Keratinocyte (primary cell): ENCODE measurements around the gene ISM2. TPM values are rescaled to one million over a fixed set of nuclear protein-coding genes. Genes with fewer than 3 reads are reported as not detected.

ENCODE experiments used
- DNase-seq: peaks from one replicate; pipeline ENCODE4 v3.0.0-alpha.2; 2011; ENCODE audit warnings: low read depth, missing footprints, low spot score
- FAIRE-seq: peaks from 2 replicates; lab custom pipeline; 2011; peaks lifted over from hg19 to GRCh38; lab: Jason Lieb, UNC
- H2AFZ ChIP-seq: 2 replicates; pipeline ENCODE4 v1.6.0; 2012; ENCODE audit warnings: low read length, control low read depth, inconsistent platforms; ENCODE audit not compliant: control insufficient read depth
- H3K27ac ChIP-seq: 2 replicates; pipeline ENCODE4 v1.5.1; 2011; ENCODE audit warnings: low read length; ENCODE audit not compliant: control insufficient read depth, insufficient read depth
- H3K27me3 ChIP-seq: 3 replicates; pipeline ENCODE4 v1.6.0; 2011; ENCODE audit warnings: low read length; ENCODE audit not compliant: control insufficient read depth, insufficient read depth; ENCODE audit errors: extremely low read depth
- H3K36me3 ChIP-seq, 2 experiments: 2 replicates in 1 of 2; 3 replicates in 1 of 2; pipeline ENCODE4 v1.5.1; 2011; ENCODE audit warnings: low read length in 2 of 2, mild to moderate bottlenecking in 1 of 2; ENCODE audit not compliant: control insufficient read depth in 2 of 2, insufficient read depth in 2 of 2; ENCODE audit errors: extremely low read depth in 1 of 2
- H3K4me1 ChIP-seq: 3 replicates; pipeline ENCODE4 v1.5.1; 2011; ENCODE audit warnings: low read length; ENCODE audit not compliant: control insufficient read depth, insufficient read depth; ENCODE audit errors: extremely low read depth
- H3K4me2 ChIP-seq: 3 replicates; pipeline ENCODE4 v1.6.0; 2011; ENCODE audit warnings: low read depth, low read length; ENCODE audit not compliant: control insufficient read depth, insufficient read depth; ENCODE audit errors: extremely low read depth
- H3K4me3 ChIP-seq, 3 experiments: fragments of 200-600 bp in 1 of 3; sonication (generic) in 1 of 3; 2 replicates in 2 of 3; 3 replicates in 1 of 3; pipeline ENCODE4 v1.5.1; 2011 to 2016; ENCODE audit warnings: low read length in 3 of 3, mild to moderate bottlenecking in 3 of 3, control low read depth in 2 of 3, inconsistent platforms in 1 of 3, low read depth in 1 of 3, mixed read lengths in 1 of 3, mixed run types in 1 of 3, moderate library complexity in 1 of 3; ENCODE audit not compliant: control insufficient read depth in 2 of 3, insufficient read depth in 2 of 3; ENCODE audit errors: extremely low read depth in 1 of 3
- H3K79me2 ChIP-seq: 2 replicates; pipeline ENCODE4 v1.6.0; 2012; ENCODE audit warnings: low read length; ENCODE audit not compliant: control insufficient read depth, insufficient read depth
- H3K9ac ChIP-seq: 3 replicates; pipeline ENCODE4 v1.6.0; 2011; ENCODE audit warnings: low read length; ENCODE audit not compliant: control insufficient read depth, insufficient read depth; ENCODE audit errors: extremely low read depth
- H3K9me1 ChIP-seq: 3 replicates; pipeline ENCODE4 v1.6.0; 2011; ENCODE audit warnings: low read length; ENCODE audit not compliant: control insufficient read depth, insufficient read depth; ENCODE audit errors: extremely low read depth
- H3K9me3 ChIP-seq: 2 replicates; pipeline ENCODE4 v1.5.1; 2012; ENCODE audit warnings: low read depth, low read length; ENCODE audit not compliant: control insufficient read depth
- H4K20me1 ChIP-seq: 3 replicates; pipeline ENCODE4 v1.6.0; 2011; ENCODE audit warnings: low read length; ENCODE audit not compliant: control insufficient read depth, insufficient read depth; ENCODE audit errors: extremely low read depth
- EZH2 ChIP-seq: IDR thresholded peaks from one replicate; pipeline ENCODE4 v1.6.1; 2012; ENCODE audit warnings: inconsistent platforms, mild to moderate bottlenecking, low read length, moderate library complexity
- dilution Hi-C: fragments of 300-500 bp; cut with MboI; formaldehyde crosslinking; loops from one replicate; pipeline ENCODE4 v1.7.0; 2020; ENCODE audit warnings: low sequenced_read_pairs; ENCODE audit not compliant: extremely low pct_ligation_motif_present
- polyA plus RNA-seq, 5 experiments: library from polyadenylated mRNA; depleted of rRNA in 3 of 5; stranded (reverse) in 3 of 5; stranded (forward) in 1 of 5; unstranded in 1 of 5; fragments of >200 nt; gene quantifications; 1 replicate in 1 of 5; 2 replicates in 3 of 5; 3 replicates in 1 of 5; pipeline versions ENCODE4 v1.2.1 to v1.2.3, GENCODE V29; 2011 to 2012; ENCODE audit warnings: missing spikeins in 2 of 5, low read depth in 1 of 5, low replicate concordance in 1 of 5
- TF ChIP-seq, protein P1 (sequence below), 3 experiments: IDR thresholded peaks in 1 of 3; conservative IDR thresholded peaks in 1 of 3; optimal IDR thresholded peaks in 1 of 3; 2 replicates in 2 of 3; 3 replicates in 1 of 3; pipeline versions ENCODE3 to v1.5.1; 2011; ENCODE audit warnings: low read length in 3 of 3, mild to moderate bottlenecking in 3 of 3, moderate library complexity in 2 of 3, control low read depth in 1 of 3, inconsistent platforms in 1 of 3; ENCODE audit not compliant: insufficient read depth in 2 of 3; ENCODE audit errors: extremely low read depth in 1 of 3

ISM2 gene
- polyA plus RNA-seq, 1 donor (not counting 4 experiments of a cell fraction or from before 2014, with no cell fraction given), result 0.08 TPM

- Histone ChIP-seq H3K4me2 (no peak overlapping the region), H3K27ac (no peak overlapping the region), H3K27me3 (no peaks in the 10 kb centered on the region), H3K9ac (no peak overlapping the region), H3K9me3 (no peaks in the 10 kb centered on the region), H3K9me1 (no peaks in the 10 kb centered on the region), H3K4me3 (no peak overlapping the region), H2AFZ (no peak overlapping the region), H3K79me2 (peaks cover 6% of the 10 kb centered on the region), H3K36me3 (peaks cover 8 to 13% of the 10 kb centered on the region in 2 experiments), H4K20me1 (no peaks in the 10 kb centered on the region), H3K4me1 (no peaks in the 10 kb centered on the region)
- DNase-seq (no peak), FAIRE-seq (no peak)
- TF ChIP-seq EZH2, result no peak
- TF ChIP-seq, protein P1, sequence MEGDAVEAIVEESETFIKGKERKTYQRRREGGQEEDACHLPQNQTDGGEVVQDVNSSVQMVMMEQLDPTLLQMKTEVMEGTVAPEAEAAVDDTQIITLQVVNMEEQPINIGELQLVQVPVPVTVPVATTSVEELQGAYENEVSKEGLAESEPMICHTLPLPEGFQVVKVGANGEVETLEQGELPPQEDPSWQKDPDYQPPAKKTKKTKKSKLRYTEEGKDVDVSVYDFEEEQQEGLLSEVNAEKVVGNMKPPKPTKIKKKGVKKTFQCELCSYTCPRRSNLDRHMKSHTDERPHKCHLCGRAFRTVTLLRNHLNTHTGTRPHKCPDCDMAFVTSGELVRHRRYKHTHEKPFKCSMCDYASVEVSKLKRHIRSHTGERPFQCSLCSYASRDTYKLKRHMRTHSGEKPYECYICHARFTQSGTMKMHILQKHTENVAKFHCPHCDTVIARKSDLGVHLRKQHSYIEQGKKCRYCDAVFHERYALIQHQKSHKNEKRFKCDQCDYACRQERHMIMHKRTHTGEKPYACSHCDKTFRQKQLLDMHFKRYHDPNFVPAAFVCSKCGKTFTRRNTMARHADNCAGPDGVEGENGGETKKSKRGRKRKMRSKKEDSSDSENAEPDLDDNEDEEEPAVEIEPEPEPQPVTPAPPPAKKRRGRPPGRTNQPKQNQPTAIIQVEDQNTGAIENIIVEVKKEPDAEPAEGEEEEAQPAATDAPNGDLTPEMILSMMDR (optimal IDR thresholded peaks at IDR 0.05 in 1 of 3, IDR thresholded peaks at IDR 0.05 in 1 of 3, conservative IDR thresholded peaks at IDR 0.05 in 1 of 3; ENCODE audit: extremely low read depth in 1 of 3, insufficient read depth in 2 of 3, low read length in 3 of 3), result no peak
- dilution Hi-C loops, result no loop called here
Measured at GRCh38 chr14:77523109-77523508, 24.5 kb upstream of the ISM2 start.

GRCh38 chr14:77520555-77520954 lies 21.9 kb upstream of the ISM2 start:
- Histone ChIP-seq H3K9me3 (no peaks in the 10 kb centered on the region), H4K20me1 (no peaks in the 10 kb centered on the region), H3K4me1 (no peaks in the 10 kb centered on the region), H3K27me3 (no peaks in the 10 kb centered on the region), H3K9me1 (no peaks in the 10 kb centered on the region), H3K4me3 (no peak overlapping the region), H3K4me2 (no peak overlapping the region), H3K9ac (no peak overlapping the region), H3K79me2 (peaks cover 6% of the 10 kb centered on the region), H3K27ac (no peak overlapping the region), H3K36me3 (peaks cover 8 to 17% of the 10 kb centered on the region in 2 experiments), H2AFZ (no peak overlapping the region)
- TF ChIP-seq, protein P1 (optimal IDR thresholded peaks at IDR 0.05 in 1 of 3, IDR thresholded peaks at IDR 0.05 in 1 of 3, conservative IDR thresholded peaks at IDR 0.05 in 1 of 3; ENCODE audit: extremely low read depth in 1 of 3, insufficient read depth in 2 of 3, low read length in 3 of 3), result no peak
- TF ChIP-seq EZH2, result no peak
- FAIRE-seq (no peak), DNase-seq (no peak)
- dilution Hi-C loops, result no loop called here
